Fibroblast of villous mesenchyme (primary cell): Measurements from ENCODE around the gene PPIL4. TPM values are rescaled to one million over a fixed set of nuclear protein-coding genes. Genes with fewer than 3 reads are reported as not detected.

Experiments used
- DNase-seq: peaks from one replicate; pipeline ENCODE4 v3.0.0-alpha.2; 2010; ENCODE audit warnings: low read depth
- H3K4me3 ChIP-seq: 2 replicates; pipeline ENCODE4 v1.5.1; 2011; ENCODE audit warnings: low read depth, mild to moderate bottlenecking, low read length
- total RNA-seq: library from RNA; depleted of rRNA; stranded (reverse); fragments of >200 nt; gene quantifications from 2 replicates; pipeline ENCODE4 v1.2.3, GENCODE V29; 2012
- TF ChIP-seq, protein P1 (sequence below): IDR thresholded peaks from 2 replicates; pipeline ENCODE4 v1.5.1; 2012; ENCODE audit warnings: low read depth, mild to moderate bottlenecking, low read length; ENCODE audit not compliant: insufficient read depth

Gene PPIL4
- total RNA-seq, 1 donor: 40.6 TPM

DNA sequence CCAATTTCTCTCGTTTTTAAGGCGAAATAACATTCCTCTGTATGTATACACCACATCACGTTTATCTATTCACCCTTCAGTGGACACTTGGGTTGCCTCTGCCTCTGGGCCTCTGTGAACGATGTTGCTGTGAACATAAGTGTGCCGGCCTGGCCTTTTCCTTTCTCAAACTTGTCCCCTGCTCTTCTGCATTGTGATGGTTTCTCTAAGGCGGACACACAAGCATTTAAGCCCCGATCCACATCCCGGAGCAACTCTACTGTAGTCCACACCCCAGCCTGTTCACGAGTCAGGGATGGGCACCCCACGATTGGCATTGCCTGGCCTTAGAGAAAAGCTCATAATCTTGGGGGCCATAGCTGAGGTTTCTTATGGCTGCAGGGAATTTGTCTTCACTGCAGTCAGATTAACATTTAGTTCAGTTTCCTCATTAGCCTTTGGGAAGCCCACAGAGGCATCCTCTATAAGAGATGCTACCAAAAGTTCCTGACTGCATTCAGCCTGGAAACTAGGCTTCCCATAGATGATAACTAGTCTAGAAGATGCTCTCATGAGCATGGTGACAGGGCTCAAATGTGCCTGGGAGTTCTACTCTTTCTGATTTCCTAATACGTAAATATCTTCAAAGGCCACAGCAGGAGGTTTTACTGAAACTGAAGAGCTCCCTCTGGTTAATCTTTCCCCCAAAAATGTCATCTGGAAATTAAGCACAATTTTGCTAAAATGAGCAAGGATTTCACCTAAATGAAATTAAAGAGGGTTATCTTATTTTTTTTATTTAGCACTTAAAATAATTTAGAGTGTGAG is 61.8 kb downstream of the PPIL4 start:
- no peak overlapping the region for H3K4me3 ChIP-seq
- DNase-seq: no peak
- TF ChIP-seq, protein P1, sequence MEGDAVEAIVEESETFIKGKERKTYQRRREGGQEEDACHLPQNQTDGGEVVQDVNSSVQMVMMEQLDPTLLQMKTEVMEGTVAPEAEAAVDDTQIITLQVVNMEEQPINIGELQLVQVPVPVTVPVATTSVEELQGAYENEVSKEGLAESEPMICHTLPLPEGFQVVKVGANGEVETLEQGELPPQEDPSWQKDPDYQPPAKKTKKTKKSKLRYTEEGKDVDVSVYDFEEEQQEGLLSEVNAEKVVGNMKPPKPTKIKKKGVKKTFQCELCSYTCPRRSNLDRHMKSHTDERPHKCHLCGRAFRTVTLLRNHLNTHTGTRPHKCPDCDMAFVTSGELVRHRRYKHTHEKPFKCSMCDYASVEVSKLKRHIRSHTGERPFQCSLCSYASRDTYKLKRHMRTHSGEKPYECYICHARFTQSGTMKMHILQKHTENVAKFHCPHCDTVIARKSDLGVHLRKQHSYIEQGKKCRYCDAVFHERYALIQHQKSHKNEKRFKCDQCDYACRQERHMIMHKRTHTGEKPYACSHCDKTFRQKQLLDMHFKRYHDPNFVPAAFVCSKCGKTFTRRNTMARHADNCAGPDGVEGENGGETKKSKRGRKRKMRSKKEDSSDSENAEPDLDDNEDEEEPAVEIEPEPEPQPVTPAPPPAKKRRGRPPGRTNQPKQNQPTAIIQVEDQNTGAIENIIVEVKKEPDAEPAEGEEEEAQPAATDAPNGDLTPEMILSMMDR: no peak

DNA sequence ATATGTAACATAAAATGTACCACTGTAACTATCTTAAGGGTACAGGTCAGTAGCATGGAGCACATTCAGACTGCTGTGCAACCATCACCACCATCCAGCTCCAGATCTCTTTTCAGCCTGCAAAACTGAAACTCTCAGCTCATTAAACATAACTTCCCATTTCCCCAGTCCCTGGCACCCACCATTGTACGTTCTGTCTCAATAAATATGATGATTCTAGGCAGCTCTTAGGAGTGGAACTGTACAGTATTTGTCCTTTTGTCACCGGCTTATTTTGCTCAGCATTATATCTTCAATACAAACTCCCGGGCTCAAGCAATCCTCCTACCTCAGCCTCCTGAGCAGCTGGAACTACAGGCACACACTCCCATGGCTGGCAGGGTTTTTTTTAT is 62.5 kb downstream of the PPIL4 start:
- H3K4me3 ChIP-seq: no peak overlapping the region
- TF ChIP-seq, protein P1: no peak
- no peak for DNase-seq

- DNase-seq: no peak
- TF ChIP-seq, protein P1: no peak
- H3K4me3 ChIP-seq: no peak overlapping the region
These were observed 63.1 kb downstream of the PPIL4 start for GRCh38 chr6:149482545-149483333.

DNA sequence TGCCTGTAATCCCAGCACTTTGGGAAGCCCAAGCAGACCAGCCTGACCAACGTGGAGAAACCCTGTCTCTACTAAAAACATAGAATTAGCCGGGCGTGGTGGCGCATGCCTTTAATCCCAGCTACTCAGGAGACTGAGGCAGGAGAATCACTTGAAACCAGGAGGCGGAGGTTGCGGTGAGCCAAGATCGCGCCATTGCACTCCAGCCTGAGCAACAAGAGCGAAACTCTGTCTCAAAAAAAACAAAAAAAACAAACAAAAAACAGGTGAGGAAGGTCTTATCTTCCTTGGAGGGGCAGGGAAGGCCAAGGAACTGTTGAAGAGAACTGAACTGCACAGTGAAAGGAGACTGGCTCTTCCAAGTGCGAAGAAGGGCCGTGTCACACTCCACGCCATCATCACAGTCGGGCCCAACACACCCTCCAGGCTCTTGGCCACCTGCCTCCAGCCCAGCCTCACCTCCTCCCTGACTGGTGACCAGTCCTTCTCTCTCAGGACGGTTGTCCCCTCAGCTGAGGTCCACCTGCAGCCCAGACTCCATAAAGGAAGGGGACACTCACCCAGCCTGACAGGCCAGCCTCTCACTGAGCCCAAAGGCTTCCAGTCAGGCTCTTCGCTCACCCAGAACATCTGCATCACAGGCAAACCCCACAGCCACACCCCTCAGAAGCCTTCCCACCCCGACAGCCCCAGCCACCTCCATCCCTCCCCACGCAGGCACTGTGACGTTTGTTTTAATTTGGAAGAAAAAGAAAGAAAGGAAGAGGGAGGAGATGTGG is 65.2 kb downstream of the PPIL4 start:
- H3K4me3 ChIP-seq: no peak overlapping the region
- no peak for DNase-seq
- TF ChIP-seq, protein P1: no peak

DNA sequence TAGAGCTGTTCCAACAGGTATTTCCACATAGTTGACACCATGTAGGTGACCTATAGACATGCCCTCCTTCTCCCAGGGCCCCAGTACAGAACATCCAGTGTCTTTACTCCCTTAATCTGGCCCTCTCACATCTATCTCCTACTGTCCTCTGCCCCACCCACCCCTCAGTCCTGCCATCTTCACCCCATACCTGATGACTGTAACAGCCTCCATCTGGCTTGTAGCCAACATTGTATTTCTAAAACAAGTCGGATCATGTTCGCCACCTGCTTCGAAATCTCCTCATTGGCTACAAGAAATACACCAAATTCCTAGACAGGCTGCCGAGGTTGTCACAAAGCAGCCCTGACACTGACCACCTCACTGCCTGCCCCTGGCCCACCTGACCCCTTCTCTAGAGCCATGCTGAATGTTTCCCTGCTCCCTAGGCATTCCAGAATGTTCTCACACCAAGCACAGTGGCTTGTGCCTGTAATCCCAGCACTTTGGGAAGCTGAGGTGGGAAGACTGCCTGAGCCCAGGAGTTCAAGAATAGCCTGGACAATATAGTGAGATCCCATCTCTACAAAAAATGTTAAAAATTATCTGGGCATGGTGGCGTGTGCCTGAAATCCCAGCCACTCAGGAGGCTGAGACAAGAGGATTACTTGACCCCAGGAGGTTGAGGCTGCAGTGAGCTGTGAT is 67.1 kb downstream of the PPIL4 start:
- no peak for DNase-seq
- no peak overlapping the region for H3K4me3 ChIP-seq
- TF ChIP-seq, protein P1: no peak

DNA sequence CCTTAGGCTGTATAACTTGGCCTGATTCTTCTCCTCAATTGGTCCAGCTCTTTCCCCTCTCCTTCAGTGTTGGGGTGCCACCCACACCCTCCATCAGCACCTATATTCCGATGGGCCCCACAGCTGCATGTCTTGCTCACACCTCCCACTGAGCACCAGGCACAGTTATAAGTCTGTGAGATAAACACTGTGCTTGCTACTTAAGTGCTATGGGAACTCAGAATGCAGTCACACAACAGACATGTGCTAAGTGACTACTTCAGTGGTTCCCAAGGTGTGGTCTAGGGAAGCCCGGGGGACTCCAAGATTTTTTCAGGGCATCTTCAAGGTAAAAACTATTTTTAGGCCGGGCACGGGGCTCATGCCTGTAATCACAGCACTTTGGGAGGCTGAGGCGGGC is 68.3 kb downstream of the PPIL4 start:
- no peak for DNase-seq
- no peak overlapping the region for H3K4me3 ChIP-seq
- TF ChIP-seq, protein P1: no peak
